GM12892 (cell line): ENCODE measurements around the gene DHRS4L2.
"Not testable (repeated sequence)": the region's sequence is repeated elsewhere in the genome, so short reads cannot be mapped to it uniquely, and the experiment has no call there.

Experiments used
- POLR2A ChIP-seq: IDR thresholded peaks from 2 replicates; pipeline ENCODE4 v1.6.1; 2011; ENCODE audit warnings: low read depth, low read length, control low read depth
- TAF1 ChIP-seq: IDR thresholded peaks from 2 replicates; pipeline ENCODE4 v1.6.1; 2011; ENCODE audit warnings: low read depth, mild to moderate bottlenecking, control low read depth, low read length, borderline replicate concordance

DNA sequence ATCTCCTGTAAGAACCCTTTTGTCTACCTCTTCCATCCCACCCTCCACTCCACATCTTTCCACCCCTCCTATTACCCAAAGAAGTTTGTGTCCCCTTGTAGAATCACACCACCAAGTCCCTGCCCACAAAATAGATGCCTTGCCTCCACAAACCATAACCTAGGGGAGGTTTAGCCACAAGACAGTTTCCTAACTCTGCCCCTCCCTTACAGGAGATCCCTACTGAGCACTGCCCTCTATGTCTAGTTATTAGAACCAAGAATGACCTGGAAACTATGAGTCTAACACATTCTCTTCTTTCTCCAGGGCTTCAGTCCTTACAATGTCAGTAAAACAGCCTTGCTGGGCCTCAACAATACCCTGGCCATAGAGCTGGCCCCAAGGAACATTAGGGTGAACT is 12.3 kb downstream of the DHRS4L2 start:
- not testable (repeated sequence) for TF ChIP-seq TAF1, POLR2A
